Activated CD8-positive, alpha-beta T cell treated with anti-CD3 and anti-CD28 coated beads for 36 hours (primary cell): ENCODE results near the gene PALM. TPM values are rescaled to one million over a fixed set of nuclear protein-coding genes. Genes with fewer than 3 reads are reported as not detected.

Experiments used
- ATAC-seq: fragments of 200-7000 bp; cut with Tn5 transposase; one replicate; pipeline ENCODE4 v1.10.0; 2021; ENCODE audit warnings: mild to moderate bottlenecking, moderate library complexity
- CTCF ChIA-PET: fragments of 350-600 bp; sonication (Branson Sonifier 250); formaldehyde crosslinking; loops from one replicate; lab custom pipeline; 2021; ENCODE audit warnings: antibody characterized with exemption; lab: Charles Lee
- POLR2A ChIA-PET: fragments of 350-600 bp; sonication (Branson Sonifier 250); formaldehyde crosslinking; loops from one replicate; lab custom pipeline; 2021; ENCODE audit warnings: antibody characterized with exemption; lab: Charles Lee
- DNase-seq: peaks from one replicate; pipeline ENCODE4 v3.0.0-alpha.2; 2020
- H3K27ac Mint-ChIP-seq: one replicate; pipeline ENCODE4 v1.8.0; 2021; ENCODE audit warnings: mild to moderate bottlenecking, mixed read lengths
- H3K27me3 Mint-ChIP-seq: one replicate; pipeline ENCODE4 v1.8.0; 2021; ENCODE audit warnings: mixed read lengths
- H3K36me3 Mint-ChIP-seq: one replicate; pipeline ENCODE4 v1.8.0; 2021; ENCODE audit warnings: low read depth, mixed read lengths
- H3K4me1 Mint-ChIP-seq: one replicate; pipeline ENCODE4 v1.8.0; 2021; ENCODE audit warnings: low read depth, mixed read lengths
- H3K4me3 Mint-ChIP-seq: one replicate; pipeline ENCODE4 v1.8.0; 2021; ENCODE audit warnings: mild to moderate bottlenecking, moderate library complexity, mixed read lengths
- H3K9me3 Mint-ChIP-seq: one replicate; pipeline ENCODE4 v1.8.0; 2021; ENCODE audit warnings: mixed read lengths
- CTCF ChIP-seq: fragments of 200-600 bp; IDR thresholded peaks from one replicate; pipeline ENCODE4 v1.8.0; 2022; ENCODE audit warnings: antibody characterized with exemption, mild to moderate bottlenecking
- intact Hi-C: fragments of 100-400 bp; cut with micrococcal nuclease; formaldehyde crosslinking; loops from one replicate; pipeline ENCODE4 v1.10.0; 2022
- total RNA-seq, 2 experiments: library from RNA; stranded (reverse); gene quantifications; one replicate each; pipeline ENCODE4 v1.2.3, GENCODE V29; 2021

Gene PALM, protein sequence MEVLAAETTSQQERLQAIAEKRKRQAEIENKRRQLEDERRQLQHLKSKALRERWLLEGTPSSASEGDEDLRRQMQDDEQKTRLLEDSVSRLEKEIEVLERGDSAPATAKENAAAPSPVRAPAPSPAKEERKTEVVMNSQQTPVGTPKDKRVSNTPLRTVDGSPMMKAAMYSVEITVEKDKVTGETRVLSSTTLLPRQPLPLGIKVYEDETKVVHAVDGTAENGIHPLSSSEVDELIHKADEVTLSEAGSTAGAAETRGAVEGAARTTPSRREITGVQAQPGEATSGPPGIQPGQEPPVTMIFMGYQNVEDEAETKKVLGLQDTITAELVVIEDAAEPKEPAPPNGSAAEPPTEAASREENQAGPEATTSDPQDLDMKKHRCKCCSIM
- total RNA-seq, result under 1 TPM; 0.22 to 0.36 TPM

GRCh38 chr19:708154-709143 lies at the start of gene PALM:
PALM (plus strand) TSS chr19:708935; CDS start chr19:709147, 212 bp downstream.
- ATAC-seq (no peak), DNase-seq (no peak)
- ChIA-PET CTCF (interaction anchor here (1.3 to 1.9 kb wide), 2 partner anchors 25 to 30 kb away, joined by 3 to 8 read pairs; no protein-coding TSS in a partner anchor), POLR2A (interaction anchor here (1.4 kb wide), 1 partner anchor 29 kb away, joined by 3 read pairs; no protein-coding TSS in a partner anchor)
- peaks cover 2% of the 10 kb centered on the region for H3K4me1 Mint-ChIP-seq
- intact Hi-C loops, result no loop called here
- no peaks in the 10 kb centered on the region for H3K9me3 Mint-ChIP-seq
- no peak within 1 kb of the TSS for H3K4me3 Mint-ChIP-seq
- peaks cover 22% of the 10 kb centered on the region for H3K27me3 Mint-ChIP-seq
- H3K27ac Mint-ChIP-seq, result no peak within 1 kb of the TSS
- H3K36me3 Mint-ChIP-seq, result no peaks in the 10 kb centered on the region
- TF ChIP-seq CTCF, result no peak

DNA sequence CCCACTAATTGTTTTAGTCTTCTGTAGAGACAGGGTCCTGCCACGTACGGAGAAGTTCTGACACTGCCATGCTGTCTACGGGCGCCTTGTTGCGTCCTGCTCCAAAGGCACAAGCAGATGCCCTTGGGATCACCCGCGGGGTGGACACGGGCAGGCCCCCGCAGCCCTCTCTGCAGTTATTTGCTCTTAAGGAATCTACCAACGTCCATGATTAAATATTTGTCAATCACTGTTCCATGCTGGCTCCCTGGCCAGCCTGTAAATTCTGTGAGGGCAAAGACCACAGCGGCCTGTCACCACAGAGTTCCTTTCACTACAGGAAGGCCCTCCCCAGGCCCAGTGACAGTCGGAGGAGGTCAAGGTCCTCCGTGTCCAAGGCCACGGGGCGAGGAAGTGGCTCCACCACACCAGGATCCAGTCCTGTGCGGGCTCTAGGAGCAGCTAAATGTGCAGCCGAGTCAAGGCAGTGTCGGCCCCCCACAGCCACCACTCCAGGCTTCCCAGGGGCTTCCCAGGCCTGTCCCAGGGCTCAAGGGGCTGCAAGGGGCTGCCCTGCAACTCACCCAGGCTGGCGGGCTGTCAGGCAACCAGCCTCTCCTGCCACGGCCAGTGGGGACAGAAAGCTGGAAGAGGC lies 47.8 kb upstream of the PALM start:
- Mint-ChIP-seq H3K36me3 (peaks cover 33% of the 10 kb centered on the region), H3K9me3 (no peaks in the 10 kb centered on the region), H3K27me3 (no peaks in the 10 kb centered on the region), H3K4me3 (peak overlapping the region; percentile 95), H3K4me1 (peaks cover 33% of the 10 kb centered on the region), H3K27ac (peak overlapping the region; percentile 93)
- POLR2A ChIA-PET, result interaction anchor here (0.6 to 2.4 kb wide), 12 partner anchors 9 to 138 kb away, joined by 3 to 6 read pairs (median 4); partner anchors contain the start of genes POLRMT and PTBP1
- ATAC-seq (no peak), DNase-seq (no peak)
- TF ChIP-seq CTCF, result no peak
- CTCF ChIA-PET, result interaction anchor here (0.7 to 1.3 kb wide), 6 partner anchors 19 to 77 kb away, joined by 3 to 4 read pairs (median 4); partner anchors contain the start of gene POLRMT
- intact Hi-C loops, result no loop called here

DNA sequence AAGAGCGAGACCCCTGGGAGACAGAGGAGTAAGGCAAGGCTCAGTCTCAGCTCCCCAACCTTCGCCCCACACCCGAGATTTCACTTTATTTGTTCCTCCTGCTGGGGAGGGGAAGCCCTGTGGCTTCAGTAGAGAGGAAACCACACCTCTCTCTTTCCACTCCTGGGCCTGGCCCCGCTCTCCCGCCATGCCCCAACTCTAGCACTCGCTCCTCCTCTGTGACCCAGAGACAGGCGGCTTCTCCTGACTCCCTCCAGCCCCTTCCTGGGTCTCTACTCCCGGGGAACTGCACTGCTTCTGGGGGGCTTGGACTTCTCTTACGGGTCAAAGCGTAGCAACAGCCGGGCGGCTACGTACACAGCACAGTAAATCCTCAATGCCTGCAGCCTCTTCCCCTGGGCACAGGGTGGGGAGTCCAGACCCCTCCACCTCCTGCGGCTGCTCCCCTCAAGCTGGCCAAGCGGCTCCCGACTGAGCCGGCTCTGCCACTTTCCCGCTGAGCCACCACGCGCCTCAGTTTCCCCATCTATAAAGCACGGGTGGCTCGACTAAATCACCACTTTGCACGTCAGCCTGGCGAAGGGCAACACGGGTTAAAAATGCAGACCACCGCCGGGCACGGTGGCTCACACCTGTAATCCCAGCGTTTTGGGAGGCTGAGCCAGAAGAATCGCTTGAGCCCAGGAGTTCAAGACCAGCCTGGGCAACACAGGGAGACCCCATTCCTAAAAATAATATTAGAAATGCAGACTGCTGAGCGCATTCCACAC lies 47.1 kb upstream of the PALM start:
- Mint-ChIP-seq H3K27ac (peak overlapping the region; percentile 93), H3K9me3 (no peaks in the 10 kb centered on the region), H3K36me3 (peaks cover 31% of the 10 kb centered on the region), H3K4me1 (peaks cover 31% of the 10 kb centered on the region), H3K27me3 (no peaks in the 10 kb centered on the region), H3K4me3 (peak overlapping the region; percentile 95)
- intact Hi-C loops, result no loop called here
- no peak for TF ChIP-seq CTCF
- ChIA-PET POLR2A (interaction anchor here (0.6 to 2.4 kb wide), 12 partner anchors 9 to 137 kb away, joined by 3 to 6 read pairs (median 4); partner anchors contain the start of genes POLRMT and PTBP1), CTCF (interaction anchor here (1.0 kb wide), 2 partner anchors 73 to 77 kb away, joined by 3 to 4 read pairs; no protein-coding TSS in a partner anchor)
- ATAC-seq (peak; percentile 38), DNase-seq (peak; percentile 79)
